ENCODE results near the gene CSRNP2. TPM values are rescaled to one million over a fixed set of nuclear protein-coding genes. Genes with fewer than 3 reads are reported as not detected.

Gene CSRNP2
- total and polyA plus RNA-seq, 4 donors, result 10.7 to 29.9 (median 20.6) TPM

GRCh38 chr12:51011955-51012354 is 71.4 kb downstream of the CSRNP2 start:
- peaks cover 0 to 10% (median 3%) of the 10 kb centered on the region in 5 donors for H3K4me1 ChIP-seq (ENCODE audit: control insufficient read depth in 5 of 5, insufficient read depth in 5 of 5, low read length in 5 of 5)

More at GRCh38 chr12:51011955-51012354, 71.4 kb downstream of the CSRNP2 start:
- DNase-seq (no peak), ATAC-seq (ENCODE audit: insufficient read depth, low FRiP score) (no peak)
- 64 to 83% methylated on average over 4 of the region's 4 CpGs for WGBS, 2 donors
- Histone ChIP-seq H3K27ac (ENCODE audit: low read depth in 1 of 2, low read length in 1 of 2) (no peak overlapping the region), H3K36me3 (ENCODE audit: control insufficient read depth in 4 of 4, insufficient read depth in 4 of 4, low read length in 4 of 4) (peaks cover 0 to 3% (median 3%) of the 10 kb centered on the region in 4 donors), H3K9me3 (ENCODE audit: control insufficient read depth in 4 of 4, insufficient read depth in 3 of 4, low read length in 3 of 4) (no peaks in the 10 kb centered on the region), H3K4me3 (no peak overlapping the region), H3K27me3 (ENCODE audit: control insufficient read depth in 3 of 3, insufficient read depth in 3 of 3, low read length in 2 of 3) (no peaks in the 10 kb centered on the region), H3K9ac (ENCODE audit: insufficient read depth in 1 of 2, low read length in 2 of 2) (no peak overlapping the region)
- no peak for TF ChIP-seq CTCF (IDR thresholded peaks at IDR 0.05; ENCODE audit: control extremely low read depth, extremely low read depth)

Small RNA genes lying within 50 kb of the gene (small RNA-seq; reads per million reads assigned to genes)
- gene RNU6-1273P (ENCODE audit: low replicate concordance) (not detected), gene RNU6-87P (ENCODE audit: low replicate concordance) (not detected)

Other genes starting within 250 kb of the CSRNP2 start
- gene TMPRSS12, start 240.7 kb downstream of the CSRNP2 start, total RNA-seq, result not detected
- gene TMPRSS12, start 240.7 kb downstream of the CSRNP2 start, polyA plus RNA-seq, result not detected
- gene HIGD1C, start 131.1 kb downstream of the CSRNP2 start, total RNA-seq, result not detected
- not detected for gene HIGD1C, start 131.1 kb downstream of the CSRNP2 start, polyA plus RNA-seq
- gene SLC11A2, start 57.2 kb downstream of the CSRNP2 start, total RNA-seq, result 100 to 1,000 TPM; 112 to 129 TPM
- 10 to 100 TPM; 29.2 to 69.2 TPM for gene SLC11A2, start 57.2 kb downstream of the CSRNP2 start, polyA plus RNA-seq
- gene LETMD1, start 35.3 kb downstream of the CSRNP2 start, total RNA-seq, result 10 to 100 TPM; 45.2 to 81.6 TPM
- gene LETMD1, start 35.3 kb downstream of the CSRNP2 start, polyA plus RNA-seq, result 10 to 100 TPM; 29.9 to 52.0 TPM
- gene TFCP2, start 89.5 kb upstream of the CSRNP2 start, total RNA-seq, result 10 to 100 TPM; 23.2 to 27.5 TPM
- gene TFCP2, start 89.5 kb upstream of the CSRNP2 start, polyA plus RNA-seq, result 10 to 100 TPM in 1 of 2 donors, 1 to 10 TPM in 1; 9.6 to 14.9 TPM
- 10 to 100 TPM in 1 of 2 donors, 1 to 10 TPM in 1; 9.1 to 16.1 TPM for gene POU6F1, start 134.5 kb upstream of the CSRNP2 start, total RNA-seq
- 1 to 10 TPM; 3.0 to 9.4 TPM for gene POU6F1, start 134.5 kb upstream of the CSRNP2 start, polyA plus RNA-seq
- 100 to 1,000 TPM; 186 to 215 TPM for gene DAZAP2, start 155.2 kb upstream of the CSRNP2 start, total RNA-seq
- 100 to 1,000 TPM; 146 to 644 TPM for gene DAZAP2, start 155.2 kb upstream of the CSRNP2 start, polyA plus RNA-seq
- gene SMAGP, start 186.8 kb upstream of the CSRNP2 start, total RNA-seq, result 10 to 100 TPM in 1 of 2 donors, 1 to 10 TPM in 1; 9.7 to 26.0 TPM
- gene SMAGP, start 186.8 kb upstream of the CSRNP2 start, polyA plus RNA-seq, result 10 to 100 TPM; 17.0 to 17.3 TPM
- gene BIN2, start 240.6 kb upstream of the CSRNP2 start, total RNA-seq, result 10 to 100 TPM; 13.4 to 22.9 TPM
- gene BIN2, start 240.6 kb upstream of the CSRNP2 start, polyA plus RNA-seq, result 10 to 100 TPM; 12.0 to 54.5 TPM